H1 (cell line): ENCODE data around the gene GID8. TPM values are rescaled to one million over a fixed set of nuclear protein-coding genes. Genes with fewer than 3 reads are reported as not detected.

Experiments used
- CTCF ChIA-PET: fragments of 300-600 bp; sonication (Branson Sonifier 250); formaldehyde crosslinking; loops from one replicate; lab custom pipeline; 2021; ENCODE audit not compliant: partially characterized antibody; lab: Charles Lee
- POLR2A ChIA-PET: fragments of 300-600 bp; sonication (Branson Sonifier 250); formaldehyde crosslinking; loops from one replicate; lab custom pipeline; 2021; ENCODE audit warnings: inconsistent platforms; ENCODE audit not compliant: partially characterized antibody; lab: Charles Lee
- DNase-seq, 2 experiments: peaks; one replicate each; pipeline versions ENCODE4 v3.0.0 to v3.0.0-alpha.2; 2010 to 2022; ENCODE audit warnings: low spot score in 2 of 2, low read depth in 1 of 2, mixed read lengths in 1 of 2
- FAIRE-seq: peaks from 2 replicates; lab custom pipeline; 2011; peaks lifted over from hg19 to GRCh38; lab: Jason Lieb, UNC
- H2AFZ ChIP-seq: 2 replicates; pipeline ENCODE4 v1.8.1; 2012; ENCODE audit warnings: low read length, inconsistent platforms
- H2AK5ac ChIP-seq: 2 replicates; pipeline ENCODE4 v1.6.1; 2013; ENCODE audit warnings: low read depth, low read length
- H2BK120ac ChIP-seq: replicated peaks from 2 replicates; pipeline ENCODE3; 2013; ENCODE audit warnings: low read depth, low read length, inconsistent platforms
- H2BK12ac ChIP-seq: 2 replicates; pipeline ENCODE4 v1.6.1; 2013; ENCODE audit warnings: low read depth, low read length
- H2BK15ac ChIP-seq: 2 replicates; pipeline ENCODE4 v1.6.1; 2013; ENCODE audit warnings: low read length
- H2BK20ac ChIP-seq: 2 replicates; pipeline ENCODE4 v1.6.1; 2013; ENCODE audit warnings: low read length
- H2BK5ac ChIP-seq: 2 replicates; pipeline ENCODE4 v1.6.1; 2013; ENCODE audit warnings: low read depth, low read length
- H3K14ac ChIP-seq: 2 replicates; pipeline ENCODE4 v1.6.1; 2013; ENCODE audit warnings: inconsistent platforms; ENCODE audit not compliant: insufficient read length
- H3K18ac ChIP-seq: 2 replicates; pipeline ENCODE4 v1.6.1; 2013; ENCODE audit warnings: low read length; ENCODE audit errors: extremely low read depth
- H3K23ac ChIP-seq: 2 replicates; pipeline ENCODE4 v1.6.1; 2013; ENCODE audit warnings: inconsistent platforms; ENCODE audit not compliant: insufficient read length
- H3K23me2 ChIP-seq: 2 replicates; pipeline ENCODE4 v1.6.1; 2013; ENCODE audit warnings: low read depth, low read length
- H3K27ac ChIP-seq: 2 replicates; pipeline ENCODE4 v1.6.1; 2011; ENCODE audit warnings: low read depth, low read length, inconsistent platforms
- H3K27me3 ChIP-seq, 4 experiments: replicated peaks in 1 of 4; 1 replicate in 1 of 4; 2 replicates in 3 of 4; pipeline versions ENCODE4 v1.6.1 to v1.8.1; 2011 to 2013; ENCODE audit warnings: low read length in 3 of 4, mild to moderate bottlenecking in 3 of 4, inconsistent platforms in 2 of 4, mixed read lengths in 2 of 4, moderate library complexity in 1 of 4; ENCODE audit not compliant: control insufficient read depth in 3 of 4, insufficient read depth in 3 of 4; ENCODE audit errors: extremely low read depth in 1 of 4
- H3K36me3 ChIP-seq, 4 experiments: 2 replicates each; pipeline versions ENCODE4 v1.6.1 to v1.8.1; 2011 to 2013; ENCODE audit warnings: mild to moderate bottlenecking in 4 of 4, low read length in 3 of 4, moderate library complexity in 2 of 4, control low read depth in 1 of 4, inconsistent platforms in 1 of 4; ENCODE audit not compliant: insufficient read depth in 4 of 4, control insufficient read depth in 2 of 4
- H3K4ac ChIP-seq: replicated peaks from 2 replicates; pipeline ENCODE3; 2013; ENCODE audit warnings: low read length, low read depth, mixed read lengths, inconsistent platforms; ENCODE audit not compliant: insufficient read length
- H3K4me1 ChIP-seq, 4 experiments: replicated peaks in 1 of 4; 1 replicate in 1 of 4; 2 replicates in 3 of 4; pipeline versions ENCODE4 v1.6.1 to v1.8.1; 2011 to 2013; ENCODE audit warnings: low read length in 3 of 4, inconsistent platforms in 2 of 4, mixed read lengths in 1 of 4; ENCODE audit not compliant: insufficient read depth in 4 of 4, control insufficient read depth in 3 of 4
- H3K4me2 ChIP-seq, 2 experiments: 2 replicates each; pipeline versions ENCODE4 v1.6.1 to v1.8.1; 2011 to 2013; ENCODE audit warnings: low read depth in 2 of 2, low read length in 2 of 2, control low read depth in 1 of 2, inconsistent platforms in 1 of 2, mild to moderate bottlenecking in 1 of 2; ENCODE audit not compliant: insufficient read depth in 1 of 2
- H3K4me3 ChIP-seq, 4 experiments: fragments of 200-600, 300-600 bp in 1 of 4; sonication (generic), shearing (Covaris generic), sonication (Bioruptor Twin) in 1 of 4; 2 replicates each; pipeline versions ENCODE4 v1.5.1 to v1.8.1; 2011 to 2016; ENCODE audit warnings: low read length in 4 of 4, low read depth in 3 of 4, control low read depth in 2 of 4, inconsistent platforms in 2 of 4, mild to moderate bottlenecking in 2 of 4, mixed read lengths in 1 of 4, moderate library complexity in 1 of 4; ENCODE audit not compliant: insufficient read depth in 2 of 4; ENCODE audit errors: extremely low read depth in 1 of 4
- H3K56ac ChIP-seq: replicated peaks from 2 replicates; pipeline ENCODE3; 2013; ENCODE audit warnings: low read depth, mild to moderate bottlenecking, mixed read lengths, low read length, inconsistent platforms; ENCODE audit not compliant: insufficient read length
- H3K79me1 ChIP-seq: 2 replicates; pipeline ENCODE4 v1.6.1; 2013; ENCODE audit warnings: low read depth, low read length, control low read depth
- H3K79me2 ChIP-seq, 2 experiments: 2 replicates each; pipeline versions ENCODE4 v1.6.1 to v1.8.1; 2012 to 2013; ENCODE audit warnings: low read length in 2 of 2, mild to moderate bottlenecking in 2 of 2, inconsistent platforms in 1 of 2; ENCODE audit not compliant: insufficient read depth in 2 of 2, control insufficient read depth in 1 of 2
- H3K9ac ChIP-seq, 4 experiments: replicated peaks in 1 of 4; 1 replicate in 1 of 4; 2 replicates in 3 of 4; pipeline versions ENCODE4 v1.6.1 to v1.8.1; 2011 to 2013; ENCODE audit warnings: low read depth in 3 of 4, low read length in 3 of 4, control low read depth in 2 of 4, mild to moderate bottlenecking in 2 of 4, moderate library complexity in 2 of 4, inconsistent platforms in 1 of 4; ENCODE audit errors: extremely low read depth in 1 of 4
- H3K9me3 ChIP-seq, 2 experiments: 2 replicates each; pipeline versions ENCODE4 v1.6.1 to v1.8.1; 2012 to 2013; ENCODE audit warnings: mild to moderate bottlenecking in 2 of 2, moderate library complexity in 2 of 2, control low read depth in 1 of 2, inconsistent platforms in 1 of 2, low read depth in 1 of 2, low read length in 1 of 2, mixed read lengths in 1 of 2; ENCODE audit not compliant: insufficient read depth in 2 of 2
- H4K20me1 ChIP-seq, 2 experiments: replicated peaks in 1 of 2; 2 replicates each; pipeline versions ENCODE3 to v1.8.1; 2011 to 2013; ENCODE audit warnings: inconsistent platforms in 2 of 2, low read length in 2 of 2, mild to moderate bottlenecking in 1 of 2; ENCODE audit not compliant: insufficient read depth in 2 of 2, control insufficient read depth in 1 of 2
- H4K5ac ChIP-seq: 2 replicates; pipeline ENCODE4 v1.6.1; 2013; ENCODE audit warnings: low read length, low read depth, mixed read lengths, inconsistent platforms; ENCODE audit not compliant: insufficient read length
- H4K8ac ChIP-seq: 2 replicates; pipeline ENCODE4 v1.8.0; 2013; ENCODE audit warnings: mild to moderate bottlenecking, moderate library complexity, low read length, inconsistent platforms; ENCODE audit not compliant: insufficient read depth; ENCODE audit errors: extremely low read depth
- H4K91ac ChIP-seq: replicated peaks from 2 replicates; pipeline ENCODE3; 2013; ENCODE audit warnings: low read length, mixed read lengths, inconsistent platforms; ENCODE audit not compliant: insufficient read length
- GABPA ChIP-seq: IDR thresholded peaks from 2 replicates; pipeline ENCODE4 v1.6.1; 2011; ENCODE audit warnings: mild to moderate bottlenecking, low read length, moderate library complexity, borderline replicate concordance; ENCODE audit not compliant: insufficient read depth
- MAFK ChIP-seq: IDR thresholded peaks from 2 replicates; pipeline ENCODE4 v1.6.1; 2012; ENCODE audit warnings: low read depth, mild to moderate bottlenecking, improper control_type of control experiment, low read length
- POLR2A ChIP-seq, 2 experiments: IDR thresholded peaks; 1 replicate in 1 of 2; 2 replicates in 1 of 2; pipeline ENCODE4 v1.6.1; 2011; ENCODE audit warnings: low read depth in 2 of 2, low read length in 2 of 2, mild to moderate bottlenecking in 2 of 2; ENCODE audit errors: control extremely low read depth in 1 of 2
- POLR2AphosphoS5 ChIP-seq: IDR thresholded peaks from 2 replicates; pipeline ENCODE4 v1.6.1; 2011; ENCODE audit warnings: low read depth, low read length
- RAD21 ChIP-seq, 2 experiments: IDR thresholded peaks in 1 of 2; conservative IDR thresholded peaks in 1 of 2; 2 replicates each; pipeline ENCODE4 v1.6.1; 2011; ENCODE audit warnings: low read depth in 2 of 2, low read length in 2 of 2, improper control_type of control experiment in 1 of 2, inconsistent platforms in 1 of 2, mild to moderate bottlenecking in 1 of 2, moderate library complexity in 1 of 2
- SAP30 ChIP-seq: fragments of 300-600 bp; sonication (generic); IDR thresholded peaks from 2 replicates; pipeline ENCODE4 v1.7.1; 2012; ENCODE audit warnings: low read length, moderate library complexity, mild to moderate bottlenecking, inconsistent platforms; ENCODE audit not compliant: insufficient read depth, insufficient replicate concordance
- WGBS, 2 experiments: shearing (Covaris generic) in 1 of 2; methylation state at CpG; one replicate each; pipeline versions ENCODE4 v1.1.6 to v1.1.7; 2013 to 2015; ENCODE audit warnings: low lambda C conversion rate in 2 of 2, mixed read lengths in 2 of 2, inconsistent platforms in 1 of 2, low coverage in 1 of 2, missing lambda C conversion rate in 1 of 2; ENCODE audit not compliant: insufficient replicate concordance in 2 of 2, insufficient coverage in 1 of 2, insufficient read length in 1 of 2; ENCODE audit errors: extremely low coverage in 1 of 2, missing lambda C conversion rate in 1 of 2; 5-methylcytosine and 5-hydroxymethylcytosine counted together
- polyA plus RNA-seq, 7 experiments: library from polyadenylated mRNA; depleted of rRNA in 3 of 7; stranded (reverse) in 5 of 7; unstranded in 2 of 7; fragments of >200 nt in 5 of 7; fragments of 200-250 nt in 2 of 7; gene quantifications; 1 replicate in 5 of 7; 2 replicates in 1 of 7; 4 replicates in 1 of 7; pipeline versions ENCODE4 v1.2.1 to v1.2.3, GENCODE V29; 2011 to 2013; ENCODE audit warnings: missing spikeins in 2 of 7, mixed read lengths in 2 of 7
- total RNA-seq: library from RNA; stranded (reverse); fragmentation: NEBNext Ultra II Directional; extraction: Animal tissue kit (Norgen Biotek cat#: 25700); gene quantifications from 2 replicates; pipeline ENCODE4 v1.2.1, GENCODE V29; 2021

Gene GID8
- total and polyA plus RNA-seq, 2 of the 8 experiments (the other 6 are each of a cell fraction or from before 2014, with no cell fraction given), result 39.7 to 72.9 TPM

- no peak overlapping the region for H4K91ac ChIP-seq
- ChIA-PET POLR2A (interaction anchor here (1.2 to 9.9 kb wide), 14 partner anchors 10 to 203 kb away, joined by 3 to 88 read pairs (median 6); partner anchors contain the start of genes DIDO1, GID8 and TCFL5), CTCF (interaction anchor here (0.9 to 5.8 kb wide), 10 partner anchors 8 to 37 kb away, joined by 3 to 56 read pairs (median 12); no protein-coding TSS in a partner anchor)
- no peak overlapping the region for H2BK120ac ChIP-seq
- H3K4me1 ChIP-seq, result peaks cover 9 to 18% (median 15%) of the 10 kb centered on the region in 4 experiments
- 0 out of 2 replicates have a peak overlapping the region, but pooled peaks have one; percentile 3 for H2BK5ac ChIP-seq
- TF ChIP-seq SAP30, result no peak
- no peak for TF ChIP-seq RAD21 (IDR thresholded peaks at IDR 0.05 in 1 of 2, conservative IDR thresholded peaks at IDR 0.05 in 1 of 2; ENCODE audit: low read depth in 2 of 2, low read length in 2 of 2)
- 0 out of 3 replicates have a peak, but pooled peaks of 1 of the 2 experiments have one; percentile 21 for TF ChIP-seq POLR2A (IDR thresholded peaks at IDR 0.05; ENCODE audit: control extremely low read depth in 1 of 2, low read depth in 2 of 2, low read length in 2 of 2)
- TF ChIP-seq POLR2AphosphoS5, result peak; percentile 28; the same call in 1 of the 2 replicates
- TF ChIP-seq MAFK, result no peak
- TF ChIP-seq GABPA, result no peak
- no peak overlapping the region for H2BK15ac ChIP-seq
- H4K8ac ChIP-seq, result no peak overlapping the region
- no peaks in the 10 kb centered on the region for H3K79me2 ChIP-seq
- no peak overlapping the region for H3K18ac ChIP-seq
- no peak overlapping the region for H3K56ac ChIP-seq
- FAIRE-seq, result no peak
- peaks cover 0 to 12% of the 10 kb centered on the region in 2 experiments for H4K20me1 ChIP-seq
- H3K23me2 ChIP-seq, result no peaks in the 10 kb centered on the region
- no peak overlapping the region for H3K14ac ChIP-seq
- H3K4me3 ChIP-seq, result no peak overlapping the region
- no peak overlapping the region for H3K23ac ChIP-seq
- no peak overlapping the region for H2AK5ac ChIP-seq
- peaks cover 27 to 44% (median 33%) of the 10 kb centered on the region in 4 experiments for H3K36me3 ChIP-seq
- DNase-seq, result no peak
- no peak overlapping the region for H4K5ac ChIP-seq
- WGBS, 2 experiments, result 90% methylated on average over 11 of the region's 11 CpGs; no CpG with 5 or more reads in 1 of the 2 experiments
- no peak overlapping the region for H3K9ac ChIP-seq
- no peak overlapping the region for H3K4ac ChIP-seq
- no peak overlapping the region for H3K27ac ChIP-seq
- H2BK12ac ChIP-seq, result no peak overlapping the region
- no peak overlapping the region for H3K4me2 ChIP-seq
- no peaks in the 10 kb centered on the region for H3K27me3 ChIP-seq
- H2BK20ac ChIP-seq, result no peak overlapping the region
- no peaks in the 10 kb centered on the region for H3K9me3 ChIP-seq
- no peak overlapping the region for H2AFZ ChIP-seq
- no peaks in the 10 kb centered on the region for H3K79me1 ChIP-seq
These were observed 40.3 kb upstream of the GID8 start for GRCh38 chr20:62897666-62898065.
